MM.1S (cell line): ENCODE measurements around the gene ACADL.

Experiments used
- CTCF ChIP-seq: fragments of 300-600 bp; sonication (generic); IDR thresholded peaks from 2 replicates; pipeline ENCODE4 v1.5.1; 2016; ENCODE audit warnings: antibody characterized with exemption, low read length, mixed read lengths
- EZH2 ChIP-seq: fragments of 300-600 bp; sonication (generic); optimal IDR thresholded peaks from 2 replicates; pipeline ENCODE3; 2017; ENCODE audit warnings: low read depth, mild to moderate bottlenecking, antibody characterized with exemption, low read length, mixed read lengths

GRCh38 chr2:210224591-210224940, 681 bp downstream of the ACADL start:
- TF ChIP-seq CTCF (no peak), EZH2 (no peak)
